BE2C (cell line): ENCODE data around the gene SLC6A18.

ENCODE experiments used
- DNase-seq: peaks from one replicate; pipeline ENCODE4 v3.0.0-alpha.2; 2020
- H3K27me3 ChIP-seq: fragments of 250-450 bp; sonication (Bioruptor Pico); 2 replicates; pipeline ENCODE4 v1.5.1; 2020; ENCODE audit warnings: mild to moderate bottlenecking
- H3K36me3 ChIP-seq: fragments of 250-450 bp; sonication (Bioruptor Pico); 2 replicates; pipeline ENCODE4 v1.5.1; 2020; ENCODE audit warnings: mild to moderate bottlenecking
- H3K4me1 ChIP-seq: fragments of 250-450 bp; sonication (Bioruptor Pico); 2 replicates; pipeline ENCODE4 v1.5.1; 2020
- H3K4me3 ChIP-seq: 2 replicates; pipeline ENCODE4 v1.5.1; 2011; ENCODE audit warnings: low read depth, low read length
- H3K9me3 ChIP-seq: fragments of 250-450 bp; sonication (Bioruptor Pico); 2 replicates; pipeline ENCODE4 v1.5.1; 2020
- CTCF ChIP-seq: IDR thresholded peaks from 2 replicates; pipeline ENCODE4 v1.5.1; 2012; ENCODE audit warnings: mild to moderate bottlenecking, low read depth, low read length

The SLC6A18 gene

GRCh38 chr5:1222621-1223277 lies 2.4 kb upstream of the SLC6A18 start:
- Histone ChIP-seq H3K36me3 (no peaks in the 10 kb centered on the region), H3K27me3 (no peaks in the 10 kb centered on the region), H3K4me3 (no peak overlapping the region), H3K9me3 (no peaks in the 10 kb centered on the region), H3K4me1 (no peaks in the 10 kb centered on the region)
- DNase-seq = no peak
- TF ChIP-seq CTCF = no peak

- H3K4me3 ChIP-seq = no peak overlapping the region
- H3K27me3 ChIP-seq = no peaks in the 10 kb centered on the region
- no peak for DNase-seq
- no peak for TF ChIP-seq CTCF
- H3K4me1 ChIP-seq = no peaks in the 10 kb centered on the region
- H3K9me3 ChIP-seq = no peaks in the 10 kb centered on the region
- H3K36me3 ChIP-seq = no peaks in the 10 kb centered on the region
Measured at GRCh38 chr5:1223278-1223670, 1.9 kb upstream of the SLC6A18 start.

GRCh38 chr5:1224631-1225030 lies 550 bp upstream of the SLC6A18 start:
- H3K4me3 ChIP-seq = no peak overlapping the region
- DNase-seq = no peak
- no peaks in the 10 kb centered on the region for H3K36me3 ChIP-seq
- TF ChIP-seq CTCF = no peak
- no peaks in the 10 kb centered on the region for H3K27me3 ChIP-seq
- H3K9me3 ChIP-seq = no peaks in the 10 kb centered on the region
- no peaks in the 10 kb centered on the region for H3K4me1 ChIP-seq

GRCh38 chr5:1226231-1226630 lies 1.1 kb downstream of the SLC6A18 start:
- Histone ChIP-seq H3K27me3 (no peaks in the 10 kb centered on the region), H3K4me3 (no peak overlapping the region), H3K9me3 (no peaks in the 10 kb centered on the region), H3K36me3 (no peaks in the 10 kb centered on the region), H3K4me1 (no peaks in the 10 kb centered on the region)
- no peak for DNase-seq
- TF ChIP-seq CTCF = no peak

GRCh38 chr5:1226839-1227581 lies 1.8 kb downstream of the SLC6A18 start:
- Histone ChIP-seq H3K27me3 (no peaks in the 10 kb centered on the region), H3K36me3 (no peaks in the 10 kb centered on the region), H3K9me3 (no peaks in the 10 kb centered on the region), H3K4me3 (no peak overlapping the region), H3K4me1 (no peaks in the 10 kb centered on the region)
- DNase-seq = no peak
- TF ChIP-seq CTCF = no peak

GRCh38 chr5:1227667-1228066 lies 2.5 kb downstream of the SLC6A18 start:
- DNase-seq = no peak

More at GRCh38 chr5:1227667-1228066, 2.5 kb downstream of the SLC6A18 start:
- H3K27me3 ChIP-seq = no peaks in the 10 kb centered on the region
- no peak for TF ChIP-seq CTCF
- no peaks in the 10 kb centered on the region for H3K36me3 ChIP-seq
- no peaks in the 10 kb centered on the region for H3K9me3 ChIP-seq
- no peaks in the 10 kb centered on the region for H3K4me1 ChIP-seq
- H3K4me3 ChIP-seq = no peak overlapping the region
